ENCODE measurements around the gene TLE1.

The TLE1 gene

GRCh38 chr9:81562231-81563019 lies 126.9 kb downstream of the TLE1 start:
- no peak for TF ChIP-seq CTCF (IDR thresholded peaks at IDR 0.05; ENCODE audit: insufficient read depth, missing control alignments)
- FAIRE-seq (no peak), DNase-seq (ENCODE audit: insufficient read length, low spot score) (no peak)

- DNase-seq (ENCODE audit: insufficient read length, low spot score): no peak
- no peak for TF ChIP-seq CTCF (IDR thresholded peaks at IDR 0.05; ENCODE audit: insufficient read depth, missing control alignments)
- FAIRE-seq: no peak
Measured at GRCh38 chr9:81560851-81561732, 128.3 kb downstream of the TLE1 start.

GRCh38 chr9:81559709-81560108 lies 129.6 kb downstream of the TLE1 start:
- DNase-seq (ENCODE audit: insufficient read length, low spot score): no peak
- no peak for TF ChIP-seq CTCF (IDR thresholded peaks at IDR 0.05; ENCODE audit: insufficient read depth, missing control alignments)
- FAIRE-seq: no peak

- FAIRE-seq: no peak
- no peak for DNase-seq (ENCODE audit: insufficient read length, low spot score)
- no peak for TF ChIP-seq CTCF (IDR thresholded peaks at IDR 0.05; ENCODE audit: insufficient read depth, missing control alignments)
Measured at GRCh38 chr9:81559197-81559596, 130.2 kb downstream of the TLE1 start.

- FAIRE-seq (no peak), DNase-seq (ENCODE audit: insufficient read length, low spot score) (no peak)
- TF ChIP-seq CTCF (IDR thresholded peaks at IDR 0.05; ENCODE audit: insufficient read depth, missing control alignments): no peak
Measured at GRCh38 chr9:81558091-81558830, 131.1 kb downstream of the TLE1 start.

GRCh38 chr9:81557452-81558090 lies 131.8 kb downstream of the TLE1 start:
- no peak for FAIRE-seq
- DNase-seq (ENCODE audit: insufficient read length, low spot score): no peak
- TF ChIP-seq CTCF (IDR thresholded peaks at IDR 0.05; ENCODE audit: insufficient read depth, missing control alignments): no peak

All from D721Med (cell line).